Gastroesophageal sphincter (tissue), 3 donors: ENCODE measurements around the gene HLA-DMB.

ENCODE experiments used
- CTCF ChIP-seq, 4 experiments: fragments of 200-600 bp in 2 of 4; fragments of 450-650 bp in 2 of 4; sonication (generic) in 1 of 4; IDR thresholded peaks; one replicate each; pipeline ENCODE4 v1.5.1; 2017 to 2019; ENCODE audit warnings: antibody characterized with exemption in 4 of 4, mild to moderate bottlenecking in 2 of 4, moderate library complexity in 2 of 4
- EP300 ChIP-seq: sonication (generic); formaldehyde crosslinking; IDR thresholded peaks from one replicate; pipeline ENCODE4 v1.6.1; 2017; ENCODE audit warnings: antibody characterized with exemption, mild to moderate bottlenecking
- POLR2A ChIP-seq, 2 donors: fragments of 450-650 bp; IDR thresholded peaks; one replicate each; pipeline ENCODE4 v1.6.1; 2017; ENCODE audit warnings: antibody characterized with exemption in 2 of 2, mild to moderate bottlenecking in 2 of 2, moderate library complexity in 1 of 2
- POLR2AphosphoS5 ChIP-seq: sonication (generic); formaldehyde crosslinking; IDR thresholded peaks from one replicate; pipeline ENCODE4 v1.6.1; 2017; ENCODE audit warnings: antibody characterized with exemption

- peak; percentile 55 to 73 (median 70) for TF ChIP-seq CTCF (IDR thresholded peaks at IDR 0.05)
- TF ChIP-seq EP300: no peak
- TF ChIP-seq POLR2AphosphoS5: no peak
- TF ChIP-seq POLR2A (IDR thresholded peaks at IDR 0.05): no peak
These were observed 55.0 kb downstream of the HLA-DMB start for GRCh38 chr6:32885698-32886286.
